HG03432 (cell line): ENCODE results near the gene TBC1D2B.
A peak's percentile ranks its signal among the peaks of the same experiment; 100 is the strongest.

ENCODE experiments used
- ATAC-seq: cut with Tn5 transposase; IDR thresholded peaks from one replicate; pipeline ENCODE4 v1.9.1; 2021; ENCODE audit warnings: mild to moderate bottlenecking, moderate library complexity; ENCODE audit not compliant: unreplicated experiment

TBC1D2B gene

DNA sequence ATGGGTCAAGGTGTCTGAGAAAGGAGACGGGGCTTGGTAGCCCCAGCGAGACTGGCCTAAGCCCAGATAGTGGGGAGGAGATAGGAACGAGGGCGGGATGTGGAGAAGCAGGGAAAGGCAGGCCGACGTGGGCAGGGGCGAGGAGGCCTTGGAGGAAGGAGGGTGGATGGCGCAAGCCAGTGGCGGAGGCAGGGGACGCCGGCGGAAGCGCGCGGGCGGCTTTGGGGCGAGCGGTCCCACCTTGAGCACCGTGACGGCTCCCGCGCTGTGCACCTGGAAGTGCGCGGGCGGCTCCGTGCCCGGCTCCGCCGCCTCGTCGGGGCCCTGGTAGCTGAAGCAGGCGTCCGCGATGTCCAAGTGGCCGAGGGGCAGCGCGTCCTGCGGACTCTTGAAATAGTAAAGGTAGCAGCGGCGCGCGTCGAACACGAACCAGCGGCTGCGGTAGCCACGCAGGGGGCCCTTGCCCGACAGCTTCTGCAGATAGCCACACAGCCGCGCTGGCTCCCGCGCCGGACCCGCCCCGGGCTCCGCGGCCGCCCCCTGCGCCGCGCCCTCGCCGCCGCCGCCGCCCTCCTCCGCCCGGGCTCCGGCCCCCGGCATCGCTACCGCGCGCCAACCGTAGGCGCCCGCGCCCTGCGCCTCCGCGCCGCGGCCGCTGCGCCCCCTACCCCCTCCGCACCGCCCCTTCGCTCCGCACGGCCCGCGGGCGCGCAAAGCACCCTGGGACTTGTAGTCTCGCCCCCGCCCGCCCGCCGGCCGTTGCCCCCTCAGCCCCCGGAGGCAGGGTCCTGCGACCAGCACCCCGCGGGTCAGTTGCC is at the start of gene TBC1D2B:
TBC1D2B (minus strand) TSS at position 659 of the 818 bp plus-strand sequence; CDS start at position 600, 59 bp downstream.
- ATAC-seq: peak; percentile 79

DNA sequence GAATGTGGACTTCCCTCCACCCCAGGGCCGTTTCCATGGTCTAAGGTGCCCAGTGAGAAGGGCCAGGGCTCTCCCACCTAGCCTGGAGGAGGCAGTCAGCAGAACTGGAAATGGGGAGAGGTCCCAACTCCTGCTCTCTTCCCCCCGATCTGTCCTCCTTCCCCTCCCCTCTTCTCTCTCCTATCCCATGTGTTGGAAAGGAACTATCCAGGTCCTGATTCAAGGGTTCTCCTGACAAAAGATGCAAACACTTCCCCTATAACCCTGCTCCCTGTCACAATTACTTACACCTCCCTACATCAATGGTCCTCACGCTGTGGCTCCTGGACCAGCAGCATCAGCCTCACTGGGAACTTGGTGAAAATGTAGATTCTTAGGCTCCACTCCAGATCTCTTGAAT is 47.8 kb upstream of the TBC1D2B start:
- ATAC-seq: no peak

DNA sequence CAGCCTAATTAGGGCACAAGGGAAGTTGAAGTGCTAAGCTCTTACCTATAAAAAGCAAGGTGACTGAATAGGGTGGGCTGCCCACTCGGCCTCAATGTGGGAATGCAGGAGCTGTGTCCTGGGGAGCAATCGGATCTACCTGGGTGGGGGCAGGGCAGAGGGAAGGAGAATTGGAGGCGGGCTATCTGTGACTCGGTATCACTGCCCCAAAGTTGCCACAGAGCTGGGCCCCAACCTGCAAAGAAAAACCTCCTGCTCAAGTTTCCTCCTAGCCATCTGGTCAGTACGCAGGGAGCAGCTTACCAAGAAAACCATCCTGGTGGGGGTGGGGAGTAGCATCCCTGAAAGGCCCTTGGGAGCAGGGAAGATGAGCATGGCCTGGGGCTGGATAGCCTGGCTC is 43.0 kb upstream of the TBC1D2B start:
- no peak for ATAC-seq

DNA sequence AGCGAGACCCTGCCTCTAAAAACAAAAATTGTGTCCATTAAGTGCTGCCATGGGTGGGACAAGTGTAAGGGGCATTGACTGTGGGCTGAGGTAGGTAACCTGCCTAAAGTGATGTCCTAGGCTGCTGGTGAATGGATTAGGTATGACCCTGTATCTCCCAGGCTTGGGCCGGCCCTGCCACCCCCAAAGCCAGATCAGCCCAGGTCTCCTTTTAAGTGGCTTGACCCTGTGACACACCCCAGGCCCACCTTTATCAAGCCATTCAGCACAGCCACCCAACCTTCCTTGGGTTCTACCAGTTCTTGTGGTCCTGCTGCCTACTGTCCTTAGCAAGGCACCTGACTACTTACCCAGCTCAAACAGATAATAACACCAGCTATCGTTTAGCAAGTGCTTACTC is 35.0 kb upstream of the TBC1D2B start:
- no peak for ATAC-seq

DNA sequence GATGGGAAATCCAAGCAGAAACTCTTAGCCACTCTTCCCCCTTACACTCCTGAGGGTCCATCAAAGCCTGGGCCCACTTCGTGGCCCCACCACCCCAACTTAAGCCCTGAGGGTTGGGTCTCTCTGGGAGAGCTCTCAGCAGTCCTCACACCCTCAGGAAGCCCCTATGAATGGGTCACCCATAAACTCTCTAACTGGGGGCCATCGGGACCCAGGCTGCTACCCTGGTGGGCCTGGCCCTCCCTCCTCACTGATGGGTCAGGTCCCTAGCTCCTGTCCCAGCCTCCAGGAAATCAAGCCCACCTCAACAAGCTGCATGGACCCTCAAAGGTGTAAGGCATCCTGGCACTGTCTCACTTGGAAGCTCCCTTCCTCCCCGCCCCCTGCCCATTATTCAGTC is 34.3 kb upstream of the TBC1D2B start:
- ATAC-seq: no peak

DNA sequence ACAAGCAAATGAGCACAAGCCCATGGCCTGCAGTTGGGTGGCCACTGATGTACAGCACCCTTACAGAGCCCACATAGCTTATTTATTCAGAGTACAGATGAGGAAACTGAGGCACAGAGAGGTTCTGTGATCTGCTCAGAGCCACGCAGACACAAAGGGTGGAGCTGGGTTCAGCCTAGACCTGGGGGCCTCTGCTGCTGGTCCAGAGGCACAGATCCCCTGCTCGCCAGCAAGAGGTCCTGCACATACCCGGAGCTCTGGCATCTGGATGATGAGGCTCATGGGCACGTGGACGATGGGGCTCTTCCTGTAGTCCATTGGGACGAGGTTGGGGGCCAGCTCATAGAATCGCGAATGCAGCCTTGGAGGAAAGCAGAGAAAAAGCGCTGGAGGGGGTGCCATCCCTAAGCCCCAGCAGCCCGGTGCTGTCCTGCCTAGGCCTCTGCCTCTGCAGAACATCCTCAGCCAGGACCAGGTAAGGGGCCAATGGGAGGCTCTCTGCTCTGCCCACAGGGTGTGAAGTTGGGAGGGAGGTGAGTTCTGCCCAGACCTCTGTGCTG is 33.5 kb upstream of the TBC1D2B start:
- ATAC-seq: no peak

DNA sequence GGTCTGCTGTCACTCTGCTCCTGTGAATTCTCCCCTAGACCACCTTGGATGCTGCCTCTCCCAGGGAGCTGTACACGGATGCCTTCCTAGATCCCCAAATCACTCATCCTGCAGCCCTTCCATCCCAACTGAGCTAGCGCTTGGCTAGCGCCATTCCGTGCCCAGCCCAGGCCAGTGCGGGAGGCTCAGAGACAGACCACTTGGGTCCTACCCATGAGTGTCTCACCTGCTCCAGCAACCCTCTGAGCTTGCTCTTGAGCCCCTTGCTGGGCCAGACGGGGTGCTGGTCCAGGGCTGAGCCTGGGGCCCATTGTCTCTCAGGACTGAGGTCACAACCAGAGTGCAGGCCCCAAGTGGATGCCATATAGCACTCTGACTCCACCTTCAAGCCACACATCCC is 32.6 kb upstream of the TBC1D2B start:
- ATAC-seq: no peak

DNA sequence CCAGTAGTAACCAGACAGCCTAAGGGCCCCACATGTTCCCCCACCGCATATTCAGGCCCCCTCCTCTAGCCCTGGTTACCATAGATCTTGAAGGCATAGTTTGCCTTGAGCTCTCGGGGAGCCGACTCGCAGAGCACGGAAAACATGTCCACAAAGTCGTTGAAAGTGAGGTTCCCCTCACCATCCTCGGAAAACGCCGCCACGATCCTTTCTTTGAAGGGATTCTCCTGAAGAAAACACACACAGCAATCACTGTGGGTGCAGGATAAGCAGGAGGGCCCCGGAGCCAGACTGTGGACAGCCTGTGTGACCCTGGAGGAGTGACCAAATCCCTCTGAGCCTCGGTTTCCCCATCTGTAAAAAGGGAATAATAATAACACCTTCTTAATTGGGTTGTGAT is 31.6 kb upstream of the TBC1D2B start:
- ATAC-seq: no peak

DNA sequence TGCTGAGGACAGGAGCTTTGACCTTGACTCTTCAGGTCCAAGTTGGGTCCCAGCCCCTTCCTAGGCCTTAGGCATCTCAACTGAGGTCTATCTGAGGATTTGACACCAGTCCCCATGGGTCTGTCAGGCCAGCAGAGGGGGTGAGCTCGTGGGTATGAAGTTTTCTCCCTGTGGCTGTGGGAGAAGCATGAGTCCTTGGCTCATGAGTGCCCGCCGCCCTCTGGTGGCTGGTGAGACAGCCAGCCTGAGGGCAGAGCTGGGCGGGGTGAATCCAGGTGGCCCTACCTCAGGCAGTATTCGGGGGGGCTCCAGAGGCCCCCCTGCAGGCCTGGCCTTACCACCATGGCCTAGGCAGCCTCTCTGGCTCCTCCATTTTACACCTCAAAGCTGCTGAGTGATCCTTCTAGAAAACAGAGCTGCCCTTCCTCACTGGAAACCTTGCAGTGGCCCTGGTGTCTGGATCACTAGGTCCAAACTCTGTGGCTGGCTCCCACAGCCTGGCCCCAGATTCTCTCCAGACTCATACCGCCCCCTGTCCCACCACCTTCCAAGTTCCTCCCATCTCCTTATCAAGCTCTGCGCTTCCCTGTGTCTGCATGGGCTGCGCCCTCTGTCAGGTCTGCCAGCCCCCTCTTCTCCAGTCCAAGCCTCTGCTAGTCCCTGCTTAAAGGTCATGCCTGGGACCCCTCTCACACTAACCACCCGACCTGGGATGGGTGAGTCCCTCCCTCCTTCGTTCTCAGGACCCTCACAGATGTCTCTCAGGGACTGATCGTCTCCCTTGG is 31.0 kb upstream of the TBC1D2B start:
- peak; percentile 49 for ATAC-seq

DNA sequence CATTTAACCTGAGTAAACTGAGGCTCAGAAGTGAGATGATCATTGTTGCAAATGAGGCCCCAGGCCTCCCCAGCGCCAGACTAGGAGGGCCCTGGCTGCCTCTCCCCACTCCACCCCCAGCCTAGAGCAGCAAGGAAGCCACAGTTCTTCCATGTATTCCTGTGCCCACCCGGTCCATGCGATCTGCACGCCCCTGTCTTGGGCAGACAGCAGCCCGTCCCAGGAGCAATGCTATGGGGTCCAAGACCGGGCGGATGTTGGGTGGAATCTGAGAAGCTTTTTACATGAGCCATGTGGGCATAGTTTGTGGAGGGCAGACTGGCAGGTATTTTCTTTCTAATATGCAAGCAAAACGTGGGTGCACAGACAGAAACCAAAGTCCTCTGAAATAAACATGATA is 30.0 kb upstream of the TBC1D2B start:
- no peak for ATAC-seq

DNA sequence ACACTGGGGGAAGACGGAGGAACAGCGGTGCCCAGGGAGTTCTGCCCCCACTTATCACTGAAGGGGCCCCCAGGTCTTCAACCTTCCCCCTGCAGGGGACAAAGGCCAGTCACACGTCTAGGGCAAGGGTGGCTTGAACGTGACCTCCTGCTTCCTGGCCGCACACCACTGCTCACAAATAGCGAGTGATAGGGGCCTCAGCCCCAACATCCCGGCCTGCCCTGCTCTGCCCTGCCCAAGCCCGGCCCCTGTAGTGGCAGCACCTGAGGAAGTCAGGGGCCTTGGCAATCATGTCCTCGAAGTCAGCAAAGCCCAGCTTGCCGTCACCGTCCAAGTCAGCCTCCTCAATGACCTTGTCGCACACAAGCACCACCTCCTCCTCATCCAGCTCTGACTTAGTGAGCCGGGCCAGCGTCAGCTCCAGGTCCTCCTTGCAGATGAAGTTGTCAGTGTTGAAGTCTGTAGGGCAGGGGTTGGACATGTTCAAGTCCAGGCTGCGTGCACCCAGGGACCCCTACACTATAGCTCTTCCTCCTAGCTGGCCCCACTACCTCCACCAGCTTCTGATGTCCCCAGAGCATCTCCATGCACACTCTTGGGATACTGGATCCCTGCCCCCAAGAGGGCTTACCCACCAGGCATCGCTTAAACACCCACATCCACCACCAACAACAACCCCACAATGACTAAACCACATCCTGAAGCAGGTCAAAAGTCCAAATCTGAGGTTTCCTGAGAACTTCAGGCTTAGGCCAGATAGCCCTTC is 28.1 kb upstream of the TBC1D2B start:
- no peak for ATAC-seq

DNA sequence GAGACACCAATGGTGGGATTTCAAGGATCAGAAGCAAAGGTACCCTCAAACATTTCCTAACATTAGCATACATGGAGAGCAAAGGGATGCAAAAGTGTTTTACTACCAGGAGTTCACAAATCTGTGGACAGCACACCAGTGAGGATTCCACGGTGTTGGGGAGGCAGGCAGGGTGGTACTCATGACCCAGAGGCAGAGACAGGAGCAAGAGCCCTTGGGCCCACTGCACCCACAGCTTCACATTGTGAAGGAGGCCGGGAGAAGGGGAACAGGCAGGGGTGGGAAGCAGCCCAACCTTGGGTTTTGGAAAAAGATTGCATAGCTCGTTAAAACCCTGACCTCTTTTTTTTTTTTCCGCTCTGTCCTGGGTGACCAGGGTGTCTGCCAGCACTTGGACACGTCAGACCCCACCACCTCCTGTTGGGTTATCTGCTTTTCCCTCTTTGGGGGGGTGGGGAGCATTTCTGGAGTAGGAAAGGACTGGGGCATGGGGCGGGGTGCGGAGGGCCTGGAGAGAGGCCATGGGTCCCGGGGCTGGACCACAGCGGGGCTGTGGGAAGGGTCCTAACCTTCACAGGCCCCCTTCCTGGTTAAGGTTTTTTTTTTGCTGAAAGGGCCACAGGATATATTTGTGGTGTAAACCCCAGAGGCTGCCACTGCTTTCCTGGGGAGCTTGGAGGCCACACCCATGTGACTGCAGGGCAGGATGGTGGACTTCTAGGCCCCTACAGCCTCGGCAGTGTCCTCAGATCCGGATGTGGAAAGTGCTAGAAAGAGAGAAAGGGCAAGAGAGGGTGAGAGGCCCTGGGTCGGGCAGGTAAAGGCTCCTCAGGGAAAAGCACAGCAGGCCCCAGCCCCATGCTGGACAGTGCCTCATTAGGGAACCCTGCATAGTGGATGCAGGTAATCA is 27.3 kb upstream of the TBC1D2B start:
- ATAC-seq: no peak

DNA sequence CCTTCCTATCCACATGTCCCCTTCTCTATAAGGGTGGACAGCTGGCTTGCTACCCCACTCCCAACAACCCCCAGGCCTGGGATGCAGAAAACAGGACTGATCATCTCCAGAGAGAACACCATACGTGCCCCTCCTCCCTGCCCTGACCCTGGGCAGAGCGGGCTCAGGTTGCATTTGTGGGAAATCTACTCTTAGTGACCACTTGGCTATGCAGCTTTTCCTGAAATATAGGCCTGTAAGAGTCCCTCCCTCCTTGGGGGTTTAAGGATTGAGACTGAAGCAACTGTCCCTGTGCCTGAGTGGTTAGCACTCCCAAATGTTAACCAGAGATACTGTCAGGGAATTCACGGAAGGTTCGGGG is 26.6 kb upstream of the TBC1D2B start:
- ATAC-seq: peak; percentile 5

DNA sequence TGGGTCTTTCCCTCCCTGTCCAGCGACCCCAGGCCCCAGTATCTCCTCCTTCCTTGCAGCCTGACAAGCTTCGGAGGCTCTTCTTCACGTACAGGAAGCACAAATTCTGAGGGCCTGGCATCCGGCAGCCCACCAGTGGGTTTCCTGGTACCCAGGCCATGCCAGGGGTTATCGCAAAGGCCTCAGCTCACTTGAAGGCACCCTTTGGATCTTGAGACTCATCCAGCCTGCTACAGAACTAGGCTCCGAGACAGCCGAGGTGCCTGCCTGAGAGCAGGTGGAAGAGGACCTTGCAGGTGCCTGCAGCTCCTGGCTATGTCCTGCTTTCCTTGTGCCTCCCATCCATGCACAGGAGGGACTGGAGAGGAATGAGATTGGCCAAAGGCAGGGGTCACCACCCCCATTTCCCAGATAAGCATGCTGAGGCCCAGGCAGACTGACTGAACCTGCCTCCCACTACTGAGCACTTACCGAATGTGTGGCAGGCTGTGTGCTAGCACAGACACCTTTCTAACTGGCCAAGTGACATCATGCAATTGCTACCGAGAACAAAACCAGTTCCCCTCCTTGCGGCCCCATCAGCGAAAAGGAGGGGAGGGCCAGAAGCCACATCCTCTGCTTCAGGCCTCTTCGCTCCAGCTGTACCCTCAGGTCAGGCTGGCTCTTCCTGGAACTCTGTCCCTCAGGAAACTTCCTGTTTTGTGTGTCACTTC is 26.1 kb upstream of the TBC1D2B start:
- peak; percentile 65 for ATAC-seq

DNA sequence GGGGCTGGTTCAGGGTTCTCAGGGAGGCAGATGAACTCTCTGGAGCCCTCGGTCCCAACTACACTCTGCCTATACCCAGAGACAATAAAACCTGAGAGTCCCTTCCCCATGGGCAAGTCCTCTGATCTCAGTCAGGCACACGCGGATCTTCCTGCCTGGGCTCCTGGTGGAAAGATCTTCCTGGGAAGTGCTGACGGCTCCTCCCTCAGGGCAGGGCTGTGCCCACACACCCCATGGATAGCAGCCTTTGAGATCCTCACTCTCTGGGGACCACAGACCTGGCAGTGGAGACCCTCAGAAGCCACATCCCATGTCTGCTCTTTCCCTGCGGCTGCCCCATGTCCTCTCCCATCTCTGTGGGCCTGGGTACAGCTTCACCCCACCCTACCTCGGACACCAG is 25.2 kb upstream of the TBC1D2B start:
- no peak for ATAC-seq

DNA sequence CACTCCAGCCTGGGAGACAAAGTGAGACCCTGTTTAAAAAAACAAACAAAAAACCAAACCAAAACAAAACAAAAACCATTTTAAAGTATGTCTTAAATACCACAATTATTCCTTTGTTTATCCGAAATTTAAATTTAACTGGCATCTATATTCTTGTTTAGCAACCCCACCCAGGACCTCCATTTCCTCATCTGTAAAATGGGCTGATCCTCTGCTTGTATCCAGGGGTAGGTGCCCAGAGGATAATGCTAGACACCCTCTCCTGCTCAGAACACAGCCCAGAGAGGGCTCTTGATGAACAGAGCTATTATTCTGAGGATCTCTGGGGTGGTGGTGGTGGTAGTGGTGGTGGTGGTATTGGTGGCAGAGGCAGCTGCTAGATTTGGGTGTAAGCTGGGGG is 24.7 kb upstream of the TBC1D2B start:
- ATAC-seq: no peak

DNA sequence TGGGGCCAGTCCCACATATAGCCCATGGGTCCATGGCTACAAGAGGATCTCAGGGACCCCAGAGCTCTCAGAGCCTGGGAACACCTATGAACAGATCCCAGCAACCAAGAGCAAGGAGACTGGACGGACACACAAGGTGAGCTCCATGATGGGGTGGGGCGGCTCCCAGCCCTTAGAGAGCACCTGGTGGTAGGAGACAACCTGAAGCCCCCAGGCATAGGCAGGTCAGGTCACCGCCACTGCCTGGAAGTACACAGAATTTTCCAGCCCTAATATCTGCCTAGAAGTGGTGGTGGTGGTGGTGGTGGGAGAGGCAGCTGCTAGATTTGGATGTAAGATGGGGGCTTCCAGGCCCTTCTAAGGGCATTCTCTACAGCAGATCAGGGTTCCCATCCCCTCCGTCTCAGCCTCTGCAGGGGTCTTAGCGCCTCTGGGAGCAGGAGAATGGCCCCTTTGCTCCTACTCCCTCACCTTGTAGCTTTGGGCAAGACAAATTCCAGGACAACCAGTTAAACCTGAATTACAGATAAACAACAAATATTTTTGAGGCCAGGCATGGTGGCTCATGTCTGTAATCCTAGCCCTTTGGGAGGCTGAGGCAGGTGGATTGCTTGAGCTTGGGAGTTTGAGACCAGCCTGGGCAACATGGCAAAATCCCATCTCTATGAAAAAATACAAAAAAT is 24.1 kb upstream of the TBC1D2B start:
- no peak for ATAC-seq

DNA sequence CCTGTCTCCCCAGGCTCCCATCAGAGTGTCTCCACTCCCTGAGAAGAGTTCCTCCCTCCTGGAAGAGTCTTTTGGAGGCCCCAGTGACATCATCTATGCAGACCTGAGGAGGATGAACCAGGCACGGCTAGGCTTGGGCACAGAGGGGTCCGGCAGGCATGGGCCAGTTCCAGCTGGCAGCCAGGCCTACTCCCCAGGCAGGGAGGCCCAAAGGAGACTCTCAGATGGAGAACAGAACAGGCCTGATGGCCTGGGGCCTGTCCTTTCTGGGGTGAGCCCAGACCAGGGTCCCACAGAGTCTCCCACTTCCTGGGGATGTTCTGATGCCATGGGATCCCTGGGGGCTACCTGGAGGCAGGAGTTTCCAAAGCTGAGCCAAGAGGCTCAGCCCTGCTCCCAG is 23.4 kb upstream of the TBC1D2B start:
- no peak for ATAC-seq

DNA sequence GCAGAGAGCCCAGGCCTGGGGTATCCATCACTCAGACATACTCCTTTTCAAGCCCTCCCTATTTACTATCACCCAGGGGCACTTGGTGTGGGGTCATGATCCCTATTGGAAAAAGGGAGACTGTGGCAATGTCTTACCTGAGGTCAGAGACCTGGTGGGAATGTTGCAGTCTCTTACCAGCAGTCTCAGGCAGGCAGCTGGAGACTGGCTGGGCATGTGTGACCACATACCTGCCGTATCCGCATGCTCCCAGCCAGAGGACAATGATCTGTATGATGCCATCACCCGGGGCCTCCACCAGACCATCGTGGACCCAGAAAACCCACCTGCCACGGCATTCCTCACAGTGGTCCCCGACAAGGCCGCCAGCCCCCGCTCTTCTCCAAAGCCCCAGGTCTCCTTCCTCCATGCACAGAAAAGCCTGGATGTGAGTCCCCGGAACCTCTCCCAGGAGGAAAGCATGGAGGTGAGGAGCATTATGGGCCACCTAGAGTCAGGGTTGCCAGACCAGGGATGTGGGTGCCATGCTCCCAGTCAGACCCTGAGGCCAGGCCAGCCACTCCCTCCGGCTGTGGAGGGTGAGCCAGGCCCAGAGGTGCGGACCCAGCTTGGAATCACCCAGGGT is 20.7 kb upstream of the TBC1D2B start:
- no peak for ATAC-seq
